HG03432 (cell line): ENCODE data around the gene POLD4.

Experiments
- ATAC-seq: cut with Tn5 transposase; IDR thresholded peaks from one replicate; pipeline ENCODE4 v1.9.1; 2021; ENCODE audit warnings: mild to moderate bottlenecking, moderate library complexity; ENCODE audit not compliant: unreplicated experiment

POLD4 gene

DNA sequence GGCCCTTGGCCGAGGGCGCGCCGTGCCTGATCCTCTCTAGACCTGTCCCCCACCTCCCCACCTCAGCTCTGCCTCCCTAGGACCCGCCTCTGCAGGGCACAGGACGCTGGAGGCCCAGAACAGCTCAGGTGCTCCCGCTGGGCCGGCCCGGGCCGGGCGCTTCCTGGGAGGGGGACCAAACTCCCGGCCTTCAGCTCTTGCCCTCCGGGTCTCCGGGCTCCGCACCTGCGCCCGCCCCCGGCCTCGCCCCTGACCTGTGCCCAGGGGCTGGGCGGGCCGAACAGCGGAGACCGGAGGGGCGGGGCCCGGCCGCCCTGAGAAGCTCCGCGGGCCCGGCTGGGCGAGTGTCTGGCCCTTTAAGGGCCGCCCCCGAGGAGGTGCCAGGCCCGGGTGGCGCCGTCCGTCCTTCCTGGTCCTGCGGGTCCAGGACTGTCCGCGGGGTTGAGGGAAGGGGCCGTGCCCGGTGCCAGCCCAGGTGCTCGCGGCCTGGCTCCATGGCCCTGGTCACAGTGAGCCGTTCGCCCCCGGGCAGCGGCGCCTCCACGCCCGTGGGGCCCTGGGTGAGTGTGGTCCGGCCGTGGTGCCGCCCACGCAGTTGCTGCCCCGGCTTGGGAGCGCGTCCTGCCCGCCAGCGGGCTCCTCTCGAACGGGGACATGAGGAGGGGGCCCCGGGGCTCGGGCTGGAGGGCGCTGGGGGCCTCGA lies 50.1 kb downstream of the POLD4 start, which contains the start of gene SSH3:
Gene SSH3 (plus strand): TSS at position 399 of the 703 bp plus-strand sequence. CDS start 96 bp downstream, at position 495.
- ATAC-seq, result no peak

DNA sequence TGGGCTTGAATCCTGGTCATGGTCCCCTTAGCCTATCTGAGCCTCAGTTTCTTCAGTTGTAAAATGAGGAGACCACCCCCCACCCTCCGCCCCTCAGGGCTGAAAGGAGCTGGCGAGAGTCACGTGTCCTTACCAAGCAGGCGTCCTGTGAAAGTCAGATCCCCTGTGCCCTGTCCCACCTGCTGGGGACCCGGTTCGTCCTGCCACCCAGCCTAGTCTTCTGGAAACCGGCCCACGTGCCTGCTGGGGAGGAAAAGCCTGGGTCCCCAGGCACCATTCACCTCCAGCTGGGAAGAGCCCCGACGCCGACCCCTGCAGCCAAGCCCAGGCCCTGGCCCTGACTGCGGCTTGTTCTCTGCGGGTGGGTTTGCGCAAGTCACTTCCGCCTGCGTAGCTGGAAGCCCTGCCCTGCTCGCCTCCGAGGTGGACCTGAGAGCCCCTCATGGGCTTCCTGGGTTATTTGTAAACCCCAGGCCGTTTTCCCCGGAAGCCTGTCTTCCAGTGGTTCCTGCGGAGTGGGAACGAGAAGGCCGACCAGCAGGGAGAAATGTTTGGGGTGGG lies 50.7 kb downstream of the POLD4 start:
- ATAC-seq, result no peak

DNA sequence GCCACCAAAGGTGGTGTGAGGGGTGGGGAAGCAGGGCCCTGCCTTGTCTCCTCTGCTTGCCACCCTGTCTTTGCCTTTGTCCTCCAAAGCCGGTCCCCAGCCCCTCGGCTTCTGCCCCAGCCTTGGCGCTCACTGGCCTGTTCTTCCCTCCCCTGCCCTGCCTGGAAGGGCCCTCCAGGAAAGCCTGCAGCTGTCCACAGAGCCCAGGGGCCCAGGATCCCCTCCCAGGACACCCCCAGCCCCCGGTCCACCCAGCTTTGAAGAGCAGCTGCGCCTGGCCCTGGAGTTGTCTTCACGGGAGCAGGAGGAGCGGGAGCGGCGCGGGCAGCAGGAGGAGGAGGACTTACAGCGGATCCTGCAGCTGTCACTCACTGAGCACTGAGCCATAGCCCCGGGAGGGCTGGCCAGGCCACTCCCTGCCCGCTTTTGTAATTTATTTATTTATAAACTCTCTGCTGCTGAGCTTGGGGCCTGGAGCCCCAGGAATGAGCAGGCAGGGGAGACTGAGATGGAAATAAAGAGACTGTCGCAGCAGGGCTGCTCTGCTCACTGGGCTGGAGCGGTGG lies 51.3 kb downstream of the POLD4 start:
- no peak for ATAC-seq

DNA sequence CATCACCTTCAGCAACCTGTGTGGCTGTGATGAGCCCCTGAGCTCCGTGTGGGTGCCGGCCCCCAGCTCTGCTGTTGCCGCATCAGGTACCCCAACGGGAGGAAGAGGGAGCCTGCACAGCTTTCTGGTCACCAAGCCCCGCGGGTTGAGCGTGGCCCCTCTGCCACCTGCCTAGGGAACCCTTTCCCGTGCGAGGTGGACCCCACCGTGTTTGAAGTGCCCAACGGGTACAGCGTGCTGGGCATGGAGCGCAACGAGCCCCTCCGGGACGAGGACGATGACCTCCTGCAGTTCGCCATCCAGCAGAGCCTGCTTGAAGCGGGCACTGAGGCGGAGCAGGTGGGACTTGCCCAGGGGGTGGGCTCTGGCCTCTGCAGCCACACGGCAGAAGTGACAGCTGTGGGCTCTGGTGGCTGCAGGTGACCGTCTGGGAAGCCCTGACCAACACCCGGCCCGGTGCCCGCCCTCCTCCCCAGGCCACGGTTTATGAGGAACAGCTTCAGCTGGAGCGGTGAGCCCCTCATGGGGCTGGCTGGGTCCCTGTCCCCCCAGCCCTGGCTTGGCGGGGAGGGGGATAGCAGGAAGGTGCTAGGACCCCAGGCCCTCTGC lies 51.9 kb downstream of the POLD4 start:
- no peak for ATAC-seq
